22Rv1 (cell line): ENCODE results near the gene KCNA4.
"Not testable (repeated sequence)": the region's sequence is repeated elsewhere in the genome, so short reads cannot be mapped to it uniquely, and the experiment has no call there.

Experiments used
- H3K27ac ChIP-seq: fragments of 450-650 bp; 2 replicates; pipeline ENCODE4 v1.5.1; 2017
- CTCF ChIP-seq: fragments of 450-650 bp; IDR thresholded peaks from 2 replicates; pipeline ENCODE4 v1.5.1; 2017; ENCODE audit warnings: mild to moderate bottlenecking
- ZFX ChIP-seq: fragments of 450-650 bp; IDR thresholded peaks from 2 replicates; pipeline ENCODE4 v1.6.1; 2017; ENCODE audit warnings: antibody characterized with exemption, borderline replicate concordance

The KCNA4 gene

DNA sequence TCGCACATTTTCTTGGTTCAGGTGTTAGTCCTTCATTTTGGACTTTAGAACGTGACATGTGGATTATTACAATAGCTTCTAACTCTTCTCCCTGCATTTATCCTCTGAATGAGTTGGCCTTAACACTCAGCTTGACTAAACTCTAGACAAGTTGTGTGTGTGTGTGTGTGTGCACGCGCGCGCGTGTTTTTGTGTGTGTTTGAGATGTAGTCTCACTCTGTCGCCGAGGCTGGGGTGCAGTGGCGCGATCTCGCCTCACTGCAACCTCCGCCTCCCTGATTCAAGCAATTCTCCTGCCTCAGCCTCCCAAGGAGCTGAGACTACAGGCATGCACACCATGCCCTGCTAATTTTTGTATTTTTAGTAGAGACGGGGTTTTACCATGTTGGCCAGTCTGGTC is 24.3 kb upstream of the KCNA4 start:
- TF ChIP-seq CTCF (no peak), ZFX (no peak)
- no peak overlapping the region for H3K27ac ChIP-seq

DNA sequence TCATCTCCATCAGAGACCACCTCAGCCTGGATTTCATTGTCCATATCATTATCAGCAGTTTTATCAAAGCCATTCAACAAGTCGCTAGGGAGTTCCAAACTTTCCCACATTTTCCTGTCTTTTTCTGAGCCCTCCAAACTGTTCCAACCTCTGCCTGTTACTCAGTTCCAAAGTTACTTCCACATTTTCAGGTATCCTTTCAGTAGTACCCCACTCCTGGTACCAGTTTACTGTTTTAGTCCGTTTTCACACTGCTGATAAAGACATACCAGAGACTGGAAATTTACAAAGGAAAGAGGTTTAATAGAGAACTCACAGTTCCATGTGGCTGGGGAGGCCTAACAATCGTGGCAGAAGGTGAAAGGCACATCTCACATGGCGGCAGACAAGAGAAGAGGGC is 17.9 kb upstream of the KCNA4 start:
- not testable (repeated sequence) for H3K27ac ChIP-seq

DNA sequence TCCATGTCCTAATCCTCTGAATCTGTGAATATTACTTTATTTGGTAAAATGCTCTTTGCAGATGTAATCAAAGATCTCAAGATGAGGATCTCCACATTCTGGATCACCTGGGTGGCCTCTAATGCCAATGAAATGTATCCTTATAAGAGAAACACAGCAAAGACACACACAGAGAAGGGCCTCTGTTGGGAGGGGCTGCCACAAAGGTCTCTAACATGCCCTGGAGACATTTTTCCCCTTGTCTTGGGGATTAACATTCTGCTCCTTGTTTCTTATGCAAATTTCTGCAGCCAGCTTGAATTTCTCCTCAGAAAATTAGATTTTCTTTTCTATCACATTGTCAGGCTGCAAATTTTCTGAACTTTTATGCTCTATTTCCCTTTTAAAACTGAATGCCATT is 17.3 kb upstream of the KCNA4 start:
- H3K27ac ChIP-seq: not testable (repeated sequence)

- no peak for TF ChIP-seq CTCF
- TF ChIP-seq ZFX: no peak
- H3K27ac ChIP-seq: no peak overlapping the region
These were observed 8.7 kb upstream of the KCNA4 start for GRCh38 chr11:30025396-30026139.

GRCh38 chr11:30023074-30023473 is 6.2 kb upstream of the KCNA4 start:
- TF ChIP-seq CTCF (no peak), ZFX (no peak)
- no peak overlapping the region for H3K27ac ChIP-seq

DNA sequence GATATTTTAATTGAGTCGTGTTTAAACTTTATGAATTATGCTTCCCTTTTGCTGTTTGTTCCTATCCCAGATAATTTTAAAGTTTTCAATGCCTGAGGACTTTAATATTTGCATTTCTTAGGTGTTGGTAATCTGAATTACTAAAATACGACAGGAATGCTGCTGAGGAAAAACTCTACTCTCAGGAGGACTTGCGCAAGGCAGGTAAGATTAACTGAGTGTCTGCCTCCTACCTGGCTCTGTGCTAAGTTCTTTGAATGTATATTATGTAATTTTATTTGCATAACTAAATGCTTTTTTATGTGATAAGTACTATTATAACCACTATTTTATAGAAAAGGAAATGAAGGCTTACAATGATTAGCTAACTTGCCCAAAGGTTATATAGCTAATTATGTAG is 2.7 kb upstream of the KCNA4 start:
- no peak overlapping the region for H3K27ac ChIP-seq
- no peak for TF ChIP-seq ZFX
- no peak for TF ChIP-seq CTCF

DNA sequence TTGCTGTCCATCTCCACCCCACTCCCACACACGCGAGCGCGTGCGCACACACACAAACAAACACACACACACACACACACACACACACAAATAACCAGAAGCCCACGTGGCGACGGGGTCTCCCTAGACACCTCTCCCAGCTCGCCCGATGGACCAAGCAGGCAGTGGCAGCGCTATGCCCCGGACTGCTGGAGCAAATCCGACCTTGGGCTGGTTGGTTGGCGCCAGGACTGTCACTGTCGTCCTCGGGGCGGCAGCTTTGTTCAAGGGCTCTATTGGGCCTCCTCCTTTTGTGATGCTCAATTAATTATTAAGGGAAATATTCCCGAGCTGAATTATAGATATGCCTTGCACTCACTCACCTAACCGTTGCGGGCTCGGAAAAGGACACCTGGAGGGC is 1.7 kb upstream of the KCNA4 start:
- no peak overlapping the region for H3K27ac ChIP-seq
- no peak for TF ChIP-seq CTCF
- TF ChIP-seq ZFX: no peak

- no peak overlapping the region for H3K27ac ChIP-seq
- TF ChIP-seq ZFX (no peak), CTCF (no peak)
These were observed 640 bp upstream of the KCNA4 start for GRCh38 chr11:30017445-30017895.
